Right ventricle myocardium inferior (tissue), 1 donor: Measurements from ENCODE around the gene PDLIM4. TPM values are rescaled to one million over a fixed set of nuclear protein-coding genes. Genes with fewer than 3 reads are reported as not detected.

Source experiments
- ATAC-seq: fragments of 200-7000 bp; cut with Tn5 transposase; one replicate; pipeline ENCODE4 v1.9.1; 2020; ENCODE audit warnings: mild to moderate bottlenecking, moderate library complexity
- DNase-seq: peaks from one replicate; pipeline ENCODE4 v3.0.0; 2021; ENCODE audit errors: missing footprints
- intact Hi-C: fragments of 100-400 bp; cut with DNase I; formaldehyde crosslinking; loops from one replicate; pipeline ENCODE4 v1.11.0; 2022
- microRNA-seq: library from miRNA; unstranded; fragments of <30 nt; microRNA quantifications from one replicate; pipeline ENCODE4 v1.2.0, GENCODE V29; 2020
- total RNA-seq: library from RNA; stranded (reverse); fragmentation: NEBNext Ultra II Directional; extraction: Animal tissue kit (Norgen Biotek cat#: 25700); gene quantifications from one replicate; pipeline ENCODE4 v1.2.1, GENCODE V29; 2021
- donor health status: DM: no; HTN: yes; CAD: no; lungs with severe emphysema.

PDLIM4 gene
- total RNA-seq, 1 donor from 2014 or later = 5.4 TPM

DNA sequence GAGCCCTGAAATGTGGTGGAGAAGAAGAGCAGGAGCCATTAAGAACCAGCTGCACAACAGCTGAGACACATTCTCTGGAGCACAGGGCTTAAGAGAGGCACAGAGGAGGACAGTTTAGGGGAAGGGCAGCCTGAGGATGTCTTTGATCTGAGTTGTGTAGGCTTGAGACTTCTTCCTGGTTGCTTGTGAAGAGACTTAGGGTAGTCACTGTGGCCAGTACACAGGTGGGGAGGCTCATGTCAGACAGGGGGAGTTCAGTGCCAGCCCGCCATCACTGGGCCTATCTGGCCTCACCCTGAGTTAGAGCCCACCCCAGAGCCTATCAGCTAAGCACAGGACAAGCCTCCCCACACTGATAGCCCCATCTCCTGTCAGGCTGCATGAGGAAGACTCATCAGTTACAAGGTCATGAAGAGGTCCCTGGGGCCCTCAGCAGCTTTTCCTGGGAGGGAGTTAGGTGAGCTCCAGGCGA lies 56.5 kb downstream of the PDLIM4 start:
- ATAC-seq (no peak), DNase-seq (no peak)
- intact Hi-C loops = no loop called here

DNA sequence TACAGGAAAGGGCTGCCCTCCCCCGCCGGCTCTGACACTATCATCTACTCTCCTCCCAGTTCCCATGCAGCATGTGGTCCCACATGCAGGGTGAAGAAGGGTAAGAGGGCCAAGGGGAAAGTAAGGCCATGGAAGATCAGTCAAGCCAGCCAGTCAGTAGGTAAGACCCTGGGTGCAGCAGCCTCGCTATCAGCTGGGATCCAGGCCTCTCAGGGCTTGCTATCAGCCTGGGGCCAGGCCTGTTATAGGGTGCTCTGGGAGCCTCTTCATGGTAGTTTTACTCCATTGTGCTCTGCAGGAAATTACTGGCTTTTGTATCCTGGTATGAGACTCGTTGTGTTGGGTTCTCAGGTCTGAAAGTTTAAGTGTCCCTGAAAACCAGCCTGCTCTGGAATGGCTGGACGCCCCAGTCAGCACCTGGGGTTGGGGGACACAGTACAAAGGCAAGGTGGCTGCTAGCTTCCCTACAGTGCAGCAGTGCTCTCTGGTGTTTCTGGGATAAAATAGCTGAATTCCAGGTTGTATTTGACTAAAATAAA lies 58.1 kb downstream of the PDLIM4 start:
- ATAC-seq (no peak), DNase-seq (no peak)
- intact Hi-C loops = no loop called here

- DNase-seq = no peak
- intact Hi-C loops = no loop called here
- ATAC-seq = peak; percentile 21
Measured at GRCh38 chr5:132319975-132320374, 62.5 kb downstream of the PDLIM4 start.

- DNase-seq (no peak), ATAC-seq (no peak)
- intact Hi-C loops = no loop called here
Measured at GRCh38 chr5:132321109-132321721, 63.7 kb downstream of the PDLIM4 start.

GRCh38 chr5:132322266-132322665 lies 64.8 kb downstream of the PDLIM4 start:
- DNase-seq (no peak), ATAC-seq (no peak)
- intact Hi-C loops = no loop called here

Small RNA genes within 50 kb of the gene (microRNA-seq; reads per million reads assigned to microRNA genes)
- gene MIR6830 = not detected

Other genes starting within 250 kb of the PDLIM4 start
- 3.4 TPM for gene ACSL6, start 246.0 kb upstream of the PDLIM4 start, total RNA-seq
- not detected for gene IL3, start 197.0 kb upstream of the PDLIM4 start, total RNA-seq
- not detected for gene CSF2, start 183.9 kb upstream of the PDLIM4 start, total RNA-seq
- 88.7 TPM for gene P4HA2, start 29.8 kb upstream of the PDLIM4 start, total RNA-seq
- gene SLC22A4, start 36.7 kb downstream of the PDLIM4 start, total RNA-seq = 0.57 TPM
- 22.3 TPM for gene SLC22A5, start 112.0 kb downstream of the PDLIM4 start, total RNA-seq
- gene IRF1, start 233.1 kb downstream of the PDLIM4 start, total RNA-seq = 12.7 TPM